Karpas-422 (cell line): ENCODE results near the gene PPP1CC. TPM values are rescaled to one million over a fixed set of nuclear protein-coding genes. Genes with fewer than 3 reads are reported as not detected.
"Not testable (repeated sequence)": the region's sequence is repeated elsewhere in the genome, so short reads cannot be mapped to it uniquely, and the experiment has no call there.

Experiments used
- DNase-seq: peaks from one replicate; pipeline ENCODE4 v3.0.0-alpha.2; 2015
- H2AFZ ChIP-seq: fragments of 200-600 bp; sonication (generic); 2 replicates; pipeline ENCODE4 v1.6.1; 2014; ENCODE audit warnings: antibody characterized with exemption, low read length, mixed read lengths
- H3K27ac ChIP-seq: fragments of 200-600 bp; sonication (generic); 2 replicates; pipeline ENCODE4 v1.5.1; 2014; ENCODE audit warnings: mild to moderate bottlenecking, low read length, moderate library complexity
- H3K27me3 ChIP-seq: fragments of 200-600 bp; sonication (generic); 2 replicates; pipeline ENCODE4 v1.6.1; 2014; ENCODE audit warnings: low read length, mixed read lengths
- H3K36me3 ChIP-seq: fragments of 200-600 bp; sonication (generic); 2 replicates; pipeline ENCODE4 v1.6.1; 2014; ENCODE audit warnings: low read length, mixed read lengths; ENCODE audit not compliant: insufficient read depth
- H3K4me1 ChIP-seq: fragments of 200-600 bp; sonication (generic); 2 replicates; pipeline ENCODE4 v1.6.1; 2014; ENCODE audit warnings: mild to moderate bottlenecking, low read length, mixed read lengths
- H3K4me2 ChIP-seq: fragments of 200-600 bp; sonication (generic); 2 replicates; pipeline ENCODE4 v1.6.1; 2014; ENCODE audit warnings: low read length, low read depth, mild to moderate bottlenecking; ENCODE audit not compliant: poor library complexity, severe bottlenecking
- H3K4me3 ChIP-seq: fragments of 200-600 bp; sonication (generic); 2 replicates; pipeline ENCODE4 v1.5.1; 2014; ENCODE audit warnings: mild to moderate bottlenecking, antibody characterized with exemption, low read length, mixed read lengths
- H3K79me2 ChIP-seq: fragments of 200-600 bp; sonication (generic); 2 replicates; pipeline ENCODE4 v1.6.1; 2014; ENCODE audit warnings: mild to moderate bottlenecking, low read length, mixed read lengths
- H3K9ac ChIP-seq: fragments of 200-600 bp; sonication (generic); 2 replicates; pipeline ENCODE4 v1.6.0; 2014; ENCODE audit warnings: low read length
- H3K9me2 ChIP-seq: fragments of 200-600 bp; sonication (generic), shearing (Covaris generic); replicated peaks from 2 replicates; pipeline ENCODE4 v1.6.0; 2014; ENCODE audit warnings: mild to moderate bottlenecking, low read length, moderate library complexity; ENCODE audit not compliant: insufficient read depth
- H3K9me3 ChIP-seq: fragments of 300-700, 200-600 bp; sonication (generic); 2 replicates; pipeline ENCODE4 v1.6.1; 2014; ENCODE audit warnings: low read length, mixed read lengths
- H4K20me1 ChIP-seq: fragments of 200-600 bp; sonication (generic); 2 replicates; pipeline ENCODE4 v1.6.1; 2014; ENCODE audit warnings: mild to moderate bottlenecking, antibody characterized with exemption, low read length, low read depth; ENCODE audit not compliant: insufficient read depth
- total RNA-seq: library from RNA; depleted of rRNA; stranded (reverse); fragments of >200 nt; shearing (Covaris generic); gene quantifications from 2 replicates; pipeline ENCODE4 v1.2.3, GENCODE V29; 2014; ENCODE audit warnings: low replicate concordance

Gene PPP1CC
- total RNA-seq, 1 experiment from 2014 or later, result 248 TPM

DNA sequence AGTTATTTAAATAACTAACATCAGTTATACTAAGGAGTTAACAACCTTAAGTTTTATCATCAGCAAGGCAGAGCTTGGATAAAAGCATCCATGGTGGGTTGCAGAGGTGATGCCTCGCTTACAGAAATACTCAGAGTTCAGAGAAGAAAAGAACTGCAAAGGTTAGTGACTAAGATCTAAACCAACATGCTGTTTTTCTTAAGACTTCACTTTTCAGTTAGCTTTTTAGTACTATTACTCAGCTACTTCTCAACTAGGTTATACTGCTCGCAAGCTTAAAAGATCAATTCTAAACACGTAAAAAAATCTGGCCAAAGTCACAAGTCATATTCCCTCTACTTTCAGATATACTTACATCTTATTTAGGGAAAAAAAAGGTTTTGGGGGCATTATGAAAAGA, 2.8 kb downstream of the PPP1CC start:
- Histone ChIP-seq H3K9me3 (no peaks in the 10 kb centered on the region), H3K79me2 (peaks cover 78% of the 10 kb centered on the region), H3K9me2 (no peaks in the 10 kb centered on the region), H4K20me1 (peaks cover 65% of the 10 kb centered on the region), H3K27ac (peak overlapping the region; percentile 76), H3K4me3 (peak overlapping the region; percentile 45), H3K4me1 (peaks cover 44% of the 10 kb centered on the region), H3K36me3 (peaks cover 31% of the 10 kb centered on the region; the same call in 1 of the 2 replicates), H3K4me2 (peak overlapping the region; percentile 97), H2AFZ (no peak overlapping the region), H3K27me3 (no peaks in the 10 kb centered on the region), H3K9ac (peak overlapping the region; percentile 44)
- DNase-seq, result no peak

- H3K4me3 ChIP-seq, result peak overlapping the region; percentile 45
- peak overlapping the region; percentile 44 for H3K9ac ChIP-seq
- H3K4me2 ChIP-seq, result peak overlapping the region; percentile 97
- H3K4me1 ChIP-seq, result peaks cover 44% of the 10 kb centered on the region
- peaks cover 31% of the 10 kb centered on the region; the same call in 1 of the 2 replicates for H3K36me3 ChIP-seq
- DNase-seq, result peak; percentile 54
- peaks cover 67% of the 10 kb centered on the region for H4K20me1 ChIP-seq
- peak overlapping the region; percentile 76 for H3K27ac ChIP-seq
- H2AFZ ChIP-seq, result no peak overlapping the region
- peaks cover 82% of the 10 kb centered on the region for H3K79me2 ChIP-seq
- no peaks in the 10 kb centered on the region for H3K27me3 ChIP-seq
- no peaks in the 10 kb centered on the region for H3K9me3 ChIP-seq
- no peaks in the 10 kb centered on the region for H3K9me2 ChIP-seq
Measured at GRCh38 chr12:110739488-110739887, 3.2 kb downstream of the PPP1CC start.

DNA sequence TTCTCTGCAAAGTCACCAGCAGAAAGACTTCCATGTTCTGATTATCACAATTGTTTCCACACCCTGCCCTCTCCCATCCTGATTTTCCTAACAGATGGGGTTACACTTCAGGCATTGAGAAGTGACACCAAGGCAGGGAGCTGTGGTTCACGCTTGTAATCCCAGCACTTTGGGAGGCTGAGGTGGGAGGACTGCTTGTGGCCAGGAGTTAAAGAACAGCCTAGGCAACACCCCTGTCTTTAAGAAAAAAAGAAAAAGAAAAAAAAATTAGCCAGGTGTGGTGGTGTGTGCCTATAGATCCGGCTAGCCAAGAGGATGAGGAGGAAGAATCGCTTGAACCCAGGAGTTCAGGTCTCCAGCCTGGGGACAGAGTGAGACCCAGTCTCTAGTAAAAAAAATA, 5.2 kb downstream of the PPP1CC start:
- Histone ChIP-seq H3K79me2 (peaks cover 100% of the 10 kb centered on the region), H2AFZ (no peak overlapping the region), H3K9me3 (no peaks in the 10 kb centered on the region), H3K9me2 (no peaks in the 10 kb centered on the region), H3K27me3 (no peaks in the 10 kb centered on the region), H3K4me3 (no peak overlapping the region), H3K36me3 (peaks cover 39% of the 10 kb centered on the region; the same call in 1 of the 2 replicates), H3K4me2 (no peak overlapping the region), H3K27ac (no peak overlapping the region), H4K20me1 (peaks cover 81% of the 10 kb centered on the region), H3K9ac (no peak overlapping the region), H3K4me1 (peaks cover 37% of the 10 kb centered on the region)
- DNase-seq, result no peak

GRCh38 chr12:110737016-110737415, 5.7 kb downstream of the PPP1CC start:
- not testable (repeated sequence) for H3K9me3 ChIP-seq, H3K9ac ChIP-seq, H3K9me2 ChIP-seq, H3K4me2 ChIP-seq, DNase-seq, H3K4me3 ChIP-seq, H3K27ac ChIP-seq, H2AFZ ChIP-seq, H3K27me3 ChIP-seq
- Histone ChIP-seq H3K4me1 (peaks cover 37% of the 10 kb centered on the region), H3K36me3 (peaks cover 42% of the 10 kb centered on the region; the same call in 1 of the 2 replicates), H4K20me1 (peaks cover 84% of the 10 kb centered on the region), H3K79me2 (peaks cover 100% of the 10 kb centered on the region)

- DNase-seq, result no peak
- Histone ChIP-seq H3K9ac (no peak overlapping the region), H2AFZ (no peak overlapping the region), H3K4me2 (no peak overlapping the region), H3K27ac (no peak overlapping the region), H3K27me3 (no peaks in the 10 kb centered on the region), H3K9me3 (no peaks in the 10 kb centered on the region), H3K79me2 (peaks cover 100% of the 10 kb centered on the region), H3K9me2 (no peaks in the 10 kb centered on the region), H3K4me3 (no peak overlapping the region), H3K4me1 (peaks cover 11% of the 10 kb centered on the region), H4K20me1 (peaks cover 75% of the 10 kb centered on the region), H3K36me3 (peaks cover 66% of the 10 kb centered on the region)
Measured at GRCh38 chr12:110733900-110734299, 8.8 kb downstream of the PPP1CC start.

DNA sequence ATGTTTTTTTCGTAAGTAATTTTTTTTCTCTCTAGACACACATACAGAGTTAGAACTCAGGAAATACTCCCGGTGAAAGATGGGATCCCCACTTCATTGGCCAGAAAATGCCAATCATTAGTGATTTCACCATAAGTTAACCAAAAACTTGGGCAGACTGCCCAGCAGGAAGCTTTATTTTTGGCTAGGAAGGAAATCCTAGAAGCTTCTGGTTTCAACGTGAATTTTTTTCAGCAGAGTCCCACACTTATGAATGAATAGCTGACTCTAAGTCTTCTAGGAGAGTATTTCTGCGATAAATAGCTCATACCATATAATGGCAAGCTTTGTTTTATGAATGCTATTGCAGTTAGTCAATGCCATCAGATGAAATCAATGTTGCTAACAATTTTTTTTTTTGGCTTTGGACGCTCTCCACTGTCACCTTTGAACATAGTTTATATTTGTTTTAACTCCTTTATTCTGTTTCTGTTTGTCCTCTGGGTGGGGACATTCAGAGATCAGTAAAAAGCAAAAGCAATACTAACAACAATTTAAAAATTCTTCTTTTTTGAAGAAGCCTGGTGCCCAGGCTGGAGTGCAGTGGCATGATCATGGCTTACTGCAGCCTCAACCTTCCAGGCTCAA, 9.5 kb downstream of the PPP1CC start:
- no peaks in the 10 kb centered on the region for H3K9me2 ChIP-seq
- no peaks in the 10 kb centered on the region for H3K27me3 ChIP-seq
- DNase-seq, result no peak
- no peaks in the 10 kb centered on the region for H3K9me3 ChIP-seq
- H4K20me1 ChIP-seq, result peaks cover 75% of the 10 kb centered on the region
- H3K79me2 ChIP-seq, result peaks cover 100% of the 10 kb centered on the region
- H3K4me1 ChIP-seq, result peaks cover 4% of the 10 kb centered on the region
- peaks cover 66% of the 10 kb centered on the region for H3K36me3 ChIP-seq
- H3K27ac ChIP-seq, result no peak overlapping the region
- no peak overlapping the region for H3K4me2 ChIP-seq
- no peak overlapping the region for H3K4me3 ChIP-seq
- no peak overlapping the region for H2AFZ ChIP-seq
- no peak overlapping the region for H3K9ac ChIP-seq

DNA sequence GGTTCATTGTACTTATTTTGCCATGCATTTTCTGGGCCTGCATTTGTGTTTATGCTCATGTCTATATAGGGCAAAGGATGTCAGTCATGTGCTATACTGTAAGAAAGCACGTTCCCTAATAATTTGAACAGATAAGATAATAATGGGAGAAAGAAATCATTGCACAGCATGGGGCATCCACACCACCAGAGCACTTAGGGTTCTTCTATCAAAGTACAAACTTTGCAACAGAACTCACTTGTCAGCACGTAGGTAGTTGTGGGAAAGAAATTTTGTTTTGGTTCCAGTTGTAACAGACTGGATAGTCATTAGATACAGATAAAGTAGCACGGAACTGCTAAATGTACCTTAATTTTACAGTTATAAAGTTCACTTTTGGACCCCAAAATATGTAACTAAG, 10.1 kb downstream of the PPP1CC start:
- Histone ChIP-seq H3K9me2 (no peaks in the 10 kb centered on the region), H4K20me1 (peaks cover 69% of the 10 kb centered on the region), H3K4me1 (no peaks in the 10 kb centered on the region), H3K36me3 (peaks cover 66% of the 10 kb centered on the region), H3K79me2 (peaks cover 97% of the 10 kb centered on the region), H3K9ac (no peak overlapping the region), H3K27me3 (no peaks in the 10 kb centered on the region), H3K4me3 (no peak overlapping the region), H3K4me2 (no peak overlapping the region), H2AFZ (no peak overlapping the region), H3K9me3 (no peaks in the 10 kb centered on the region), H3K27ac (no peak overlapping the region)
- no peak for DNase-seq

DNA sequence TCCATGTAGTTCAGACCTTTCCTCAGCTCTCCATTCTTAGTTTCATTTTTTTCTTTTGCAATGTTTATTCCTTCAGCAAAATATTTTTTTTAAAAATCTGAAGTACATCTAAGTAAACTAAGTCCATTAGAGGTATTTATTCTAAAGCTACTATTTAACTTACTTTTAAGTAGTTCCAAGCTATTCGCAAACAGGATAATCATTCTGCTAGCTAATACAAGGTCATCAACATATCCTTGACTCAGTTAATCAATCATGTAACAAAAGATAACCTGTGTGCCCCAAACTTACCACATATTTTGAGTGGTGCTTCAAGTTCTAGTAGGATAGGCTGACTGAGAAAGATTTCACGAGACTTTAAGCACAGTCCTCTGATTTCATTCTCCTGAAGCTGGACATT, 11.2 kb downstream of the PPP1CC start:
- H3K27me3 ChIP-seq, result no peaks in the 10 kb centered on the region
- H3K4me3 ChIP-seq, result no peak overlapping the region
- peaks cover 71% of the 10 kb centered on the region for H4K20me1 ChIP-seq
- H3K36me3 ChIP-seq, result peaks cover 69% of the 10 kb centered on the region
- H3K79me2 ChIP-seq, result peaks cover 97% of the 10 kb centered on the region
- 0 out of 2 replicates have a peak, but pooled peaks cover 2% of the 10 kb centered on the region for H3K4me1 ChIP-seq
- no peak for DNase-seq
- H3K9ac ChIP-seq, result no peak overlapping the region
- no peak overlapping the region for H3K4me2 ChIP-seq
- H3K27ac ChIP-seq, result no peak overlapping the region
- no peaks in the 10 kb centered on the region for H3K9me3 ChIP-seq
- no peaks in the 10 kb centered on the region for H3K9me2 ChIP-seq
- H2AFZ ChIP-seq, result no peak overlapping the region
